Progenitor cell of endocrine pancreas (in vitro differentiated cells): ENCODE data around the gene RNASEH2B. TPM values are rescaled to one million over a fixed set of nuclear protein-coding genes. Genes with fewer than 3 reads are reported as not detected.

ENCODE experiments used
- DNase-seq: peaks from one replicate; pipeline ENCODE4 v3.0.0; 2021; ENCODE audit warnings: low spot score; ENCODE audit not compliant: unreplicated experiment
- H3K27ac Mint-ChIP-seq: 2 replicates; pipeline ENCODE4 v1.8.0; 2021; ENCODE audit warnings: mild to moderate bottlenecking, moderate library complexity, mixed read lengths
- H3K27me3 Mint-ChIP-seq: 2 replicates; pipeline ENCODE4 v1.8.0; 2021; ENCODE audit warnings: mixed read lengths
- H3K36me3 Mint-ChIP-seq: 2 replicates; pipeline ENCODE4 v1.8.0; 2022; ENCODE audit warnings: mixed read lengths; ENCODE audit not compliant: insufficient read depth
- H3K4me1 Mint-ChIP-seq: 2 replicates; pipeline ENCODE4 v1.8.0; 2021; ENCODE audit warnings: low read depth, mixed read lengths
- H3K4me3 Mint-ChIP-seq: 2 replicates; pipeline ENCODE4 v1.8.0; 2021; ENCODE audit warnings: low read depth, mild to moderate bottlenecking, moderate library complexity, mixed read lengths
- H3K9me3 Mint-ChIP-seq: 2 replicates; pipeline ENCODE4 v1.8.0; 2021; ENCODE audit warnings: low read depth, mixed read lengths
- total RNA-seq: library from RNA; stranded (reverse); gene quantifications from 2 replicates; pipeline ENCODE4 v1.2.1, GENCODE V29; 2021
- TF ChIP-seq, protein P1 (sequence below): fragments of 200-600 bp; sonication (generic); IDR thresholded peaks from one replicate; pipeline ENCODE4 v1.5.0; 2021; ENCODE audit warnings: antibody characterized with exemption, mild to moderate bottlenecking; ENCODE audit not compliant: unreplicated experiment

RNASEH2B gene
- total RNA-seq, 1 donor from 2014 or later = 43.3 TPM

DNA sequence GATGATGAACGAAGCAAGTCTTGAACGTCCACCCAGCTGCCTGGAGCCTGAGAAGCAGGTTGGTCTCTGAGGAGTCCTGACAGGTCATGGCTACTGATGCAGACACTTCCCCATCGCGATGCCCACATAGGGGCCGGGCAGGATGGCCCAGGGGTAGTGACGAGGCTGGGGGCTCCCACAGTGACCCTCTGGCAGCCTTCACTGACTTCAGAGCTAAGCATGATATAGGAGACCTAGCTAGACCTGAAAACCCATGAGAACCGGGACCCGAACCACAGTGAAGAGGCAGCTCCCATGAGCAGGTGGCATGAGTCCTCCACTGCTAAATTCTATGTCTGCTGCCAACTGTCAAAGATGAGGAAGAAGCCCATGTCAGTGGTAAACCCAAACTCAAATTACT, 91.7 kb downstream of the RNASEH2B start:
- Mint-ChIP-seq H3K4me3 (no peak overlapping the region), H3K36me3 (no peaks in the 10 kb centered on the region), H3K4me1 (peaks cover 4% of the 10 kb centered on the region), H3K27me3 (peaks cover 18% of the 10 kb centered on the region), H3K9me3 (no peaks in the 10 kb centered on the region), H3K27ac (no peak overlapping the region)
- TF ChIP-seq, protein P1, sequence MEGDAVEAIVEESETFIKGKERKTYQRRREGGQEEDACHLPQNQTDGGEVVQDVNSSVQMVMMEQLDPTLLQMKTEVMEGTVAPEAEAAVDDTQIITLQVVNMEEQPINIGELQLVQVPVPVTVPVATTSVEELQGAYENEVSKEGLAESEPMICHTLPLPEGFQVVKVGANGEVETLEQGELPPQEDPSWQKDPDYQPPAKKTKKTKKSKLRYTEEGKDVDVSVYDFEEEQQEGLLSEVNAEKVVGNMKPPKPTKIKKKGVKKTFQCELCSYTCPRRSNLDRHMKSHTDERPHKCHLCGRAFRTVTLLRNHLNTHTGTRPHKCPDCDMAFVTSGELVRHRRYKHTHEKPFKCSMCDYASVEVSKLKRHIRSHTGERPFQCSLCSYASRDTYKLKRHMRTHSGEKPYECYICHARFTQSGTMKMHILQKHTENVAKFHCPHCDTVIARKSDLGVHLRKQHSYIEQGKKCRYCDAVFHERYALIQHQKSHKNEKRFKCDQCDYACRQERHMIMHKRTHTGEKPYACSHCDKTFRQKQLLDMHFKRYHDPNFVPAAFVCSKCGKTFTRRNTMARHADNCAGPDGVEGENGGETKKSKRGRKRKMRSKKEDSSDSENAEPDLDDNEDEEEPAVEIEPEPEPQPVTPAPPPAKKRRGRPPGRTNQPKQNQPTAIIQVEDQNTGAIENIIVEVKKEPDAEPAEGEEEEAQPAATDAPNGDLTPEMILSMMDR = no peak
- DNase-seq = no peak

- TF ChIP-seq, protein P1 = no peak
- Mint-ChIP-seq H3K27me3 (peaks cover 13% of the 10 kb centered on the region), H3K4me3 (no peak overlapping the region), H3K4me1 (peaks cover 4% of the 10 kb centered on the region), H3K27ac (no peak overlapping the region), H3K36me3 (no peaks in the 10 kb centered on the region), H3K9me3 (no peaks in the 10 kb centered on the region)
- no peak for DNase-seq
These were observed 93.1 kb downstream of the RNASEH2B start for GRCh38 chr13:51002736-51003135.

GRCh38 chr13:51003642-51004041, 94.1 kb downstream of the RNASEH2B start:
- TF ChIP-seq, protein P1 = no peak
- peaks cover 13% of the 10 kb centered on the region for H3K27me3 Mint-ChIP-seq
- no peaks in the 10 kb centered on the region for H3K36me3 Mint-ChIP-seq
- no peaks in the 10 kb centered on the region for H3K9me3 Mint-ChIP-seq
- peaks cover 4% of the 10 kb centered on the region for H3K4me1 Mint-ChIP-seq
- no peak for DNase-seq
- H3K27ac Mint-ChIP-seq = no peak overlapping the region
- no peak overlapping the region for H3K4me3 Mint-ChIP-seq

GRCh38 chr13:51004111-51004865, 94.7 kb downstream of the RNASEH2B start:
- peaks cover 13% of the 10 kb centered on the region for H3K27me3 Mint-ChIP-seq
- no peaks in the 10 kb centered on the region for H3K36me3 Mint-ChIP-seq
- H3K4me3 Mint-ChIP-seq = no peak overlapping the region
- H3K27ac Mint-ChIP-seq = no peak overlapping the region
- DNase-seq = no peak
- H3K9me3 Mint-ChIP-seq = no peaks in the 10 kb centered on the region
- peaks cover 4% of the 10 kb centered on the region for H3K4me1 Mint-ChIP-seq
- TF ChIP-seq, protein P1 = no peak

- H3K36me3 Mint-ChIP-seq = no peaks in the 10 kb centered on the region
- H3K4me1 Mint-ChIP-seq = peaks cover 4% of the 10 kb centered on the region
- no peak for DNase-seq
- TF ChIP-seq, protein P1 = no peak
- no peak overlapping the region for H3K27ac Mint-ChIP-seq
- H3K9me3 Mint-ChIP-seq = no peaks in the 10 kb centered on the region
- H3K4me3 Mint-ChIP-seq = no peak overlapping the region
- peaks cover 13% of the 10 kb centered on the region for H3K27me3 Mint-ChIP-seq
These were observed 95.4 kb downstream of the RNASEH2B start for GRCh38 chr13:51004918-51005460.
